Stimulated activated CD8-positive, alpha-beta memory T cell treated with anti-CD3 and anti-CD28 coated beads, Interleukin-15, amount 100 ng/mL, for 24 hours (primary cell): ENCODE data around the gene MRRF.
"Not testable (repeated sequence)": the region's sequence is repeated elsewhere in the genome, so short reads cannot be mapped to it uniquely, and the experiment has no call there.

Experiments
- DNase-seq: peaks from one replicate; pipeline ENCODE4 v3.0.0-alpha.2; 2020; ENCODE audit warnings: low read depth

Gene MRRF

DNA sequence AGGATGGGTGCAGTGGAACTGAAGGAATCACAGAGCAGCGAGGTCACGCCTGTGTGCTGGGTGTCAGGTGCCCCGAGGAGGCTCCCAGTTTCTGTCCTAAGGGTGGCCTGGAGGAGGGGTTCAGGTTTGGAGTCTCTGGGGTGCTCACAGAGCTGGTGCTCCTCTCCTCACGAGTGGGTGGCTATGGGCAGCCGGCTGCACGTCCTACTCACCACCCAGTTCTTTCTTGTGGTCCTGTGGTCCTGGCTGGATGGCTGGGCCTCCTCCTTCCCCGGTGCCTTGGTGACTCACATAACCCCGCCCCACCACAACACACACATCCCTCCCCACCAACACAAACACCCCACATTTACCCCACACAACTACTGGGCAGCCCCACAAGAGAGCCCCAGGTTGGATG is 96.2 kb downstream of the MRRF start:
- no peak for DNase-seq

DNA sequence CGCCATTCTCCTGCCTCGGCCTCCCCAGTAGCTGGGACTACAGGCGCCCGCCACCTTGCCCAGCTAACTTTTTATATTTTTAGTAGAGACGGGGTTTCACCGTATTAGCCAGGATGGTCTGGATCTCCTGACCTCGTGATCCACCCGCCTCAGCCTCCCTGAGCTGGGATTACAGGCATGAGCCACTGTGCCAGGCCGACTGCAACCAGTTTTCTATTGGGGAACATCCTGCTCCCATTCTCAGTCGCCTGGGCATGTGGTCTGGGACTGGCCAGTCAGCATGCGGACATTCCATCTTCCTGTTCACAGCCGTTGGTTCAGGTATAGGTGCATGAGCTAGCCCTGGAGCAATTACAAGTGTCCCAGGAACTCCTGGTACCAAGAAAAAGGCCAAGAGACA is 98.4 kb downstream of the MRRF start:
- not testable (repeated sequence) for DNase-seq

DNA sequence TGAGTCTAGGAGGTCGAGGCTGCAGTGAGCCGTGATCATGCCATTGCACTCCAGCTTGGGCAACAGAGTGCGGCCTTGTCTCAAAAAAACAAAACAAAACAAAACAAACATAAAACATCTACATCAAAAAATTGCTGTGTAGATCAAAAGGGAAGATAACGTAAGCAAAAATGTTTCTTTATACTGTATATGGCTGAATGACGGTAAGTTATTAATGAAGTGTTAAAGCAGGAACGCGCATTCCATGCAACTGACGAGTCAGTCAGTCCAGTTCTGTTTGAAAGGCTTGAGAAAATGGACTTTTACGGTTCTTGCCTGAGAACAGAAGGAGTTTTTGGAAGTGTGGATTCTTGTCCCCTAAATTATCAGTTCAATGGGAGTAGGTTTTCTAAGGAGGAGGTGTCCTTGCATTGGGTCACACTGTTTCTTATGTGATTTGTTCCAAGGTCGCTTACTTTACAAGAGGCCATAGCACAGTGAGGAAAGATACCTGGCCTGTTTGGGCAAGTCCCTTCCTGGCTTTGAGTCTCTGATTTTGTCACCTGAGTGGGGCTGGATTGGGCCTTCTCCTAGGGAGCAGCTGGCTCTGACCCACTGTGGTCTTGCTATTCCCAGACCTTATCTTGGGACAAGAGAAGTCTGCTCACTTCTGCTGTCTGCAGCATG is 99.6 kb downstream of the MRRF start:
- DNase-seq: no peak

GRCh38 chr9:122364783-122365150 is 100.1 kb downstream of the MRRF start:
- DNase-seq: no peak

- DNase-seq: no peak
Observed at GRCh38 chr9:122366074-122366660, 101.5 kb downstream of the MRRF start.

DNA sequence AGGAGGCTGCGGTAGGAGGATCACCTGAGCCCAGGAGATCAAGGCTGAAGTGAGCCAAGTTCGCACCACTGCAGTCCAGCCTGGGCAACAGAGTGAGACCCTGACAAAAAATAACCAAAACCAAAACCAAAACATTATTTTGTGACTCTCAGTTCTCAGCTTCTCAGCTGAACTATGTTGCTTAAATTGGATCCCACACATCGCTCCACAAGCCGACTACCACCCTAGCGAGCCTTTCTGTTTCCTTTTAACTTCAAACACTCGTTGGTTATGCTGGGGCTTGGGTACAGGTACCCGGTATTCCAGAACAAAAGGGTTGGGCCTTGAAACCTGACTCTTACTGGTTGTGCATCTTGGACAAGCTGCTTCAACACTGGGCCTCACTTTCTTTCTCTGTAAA is 102.4 kb downstream of the MRRF start:
- no peak for DNase-seq

- DNase-seq: no peak
Observed at GRCh38 chr9:122367774-122368460, 103.2 kb downstream of the MRRF start.

GRCh38 chr9:122368642-122369041 is 104.0 kb downstream of the MRRF start:
- DNase-seq: no peak

DNA sequence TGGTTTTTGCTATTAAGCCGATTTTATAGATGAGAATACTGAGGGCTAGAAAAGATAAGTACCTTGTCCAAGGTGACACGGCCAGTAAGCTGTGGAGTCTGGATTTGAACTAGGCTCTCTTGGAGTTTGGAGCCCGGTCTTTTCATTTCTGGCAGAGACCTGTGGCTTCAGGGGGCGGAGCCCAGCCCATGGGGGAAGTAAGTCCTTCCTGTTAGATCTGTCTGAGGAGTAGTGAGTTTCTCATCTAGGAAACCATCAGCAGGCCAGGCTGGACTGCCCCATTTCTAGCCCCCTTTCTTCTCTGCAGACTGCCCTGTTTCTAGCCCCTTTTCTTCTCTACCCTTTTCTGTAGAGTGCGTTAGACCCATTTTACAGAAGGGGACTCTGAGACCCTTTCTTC is 105.6 kb downstream of the MRRF start:
- DNase-seq: no peak

DNA sequence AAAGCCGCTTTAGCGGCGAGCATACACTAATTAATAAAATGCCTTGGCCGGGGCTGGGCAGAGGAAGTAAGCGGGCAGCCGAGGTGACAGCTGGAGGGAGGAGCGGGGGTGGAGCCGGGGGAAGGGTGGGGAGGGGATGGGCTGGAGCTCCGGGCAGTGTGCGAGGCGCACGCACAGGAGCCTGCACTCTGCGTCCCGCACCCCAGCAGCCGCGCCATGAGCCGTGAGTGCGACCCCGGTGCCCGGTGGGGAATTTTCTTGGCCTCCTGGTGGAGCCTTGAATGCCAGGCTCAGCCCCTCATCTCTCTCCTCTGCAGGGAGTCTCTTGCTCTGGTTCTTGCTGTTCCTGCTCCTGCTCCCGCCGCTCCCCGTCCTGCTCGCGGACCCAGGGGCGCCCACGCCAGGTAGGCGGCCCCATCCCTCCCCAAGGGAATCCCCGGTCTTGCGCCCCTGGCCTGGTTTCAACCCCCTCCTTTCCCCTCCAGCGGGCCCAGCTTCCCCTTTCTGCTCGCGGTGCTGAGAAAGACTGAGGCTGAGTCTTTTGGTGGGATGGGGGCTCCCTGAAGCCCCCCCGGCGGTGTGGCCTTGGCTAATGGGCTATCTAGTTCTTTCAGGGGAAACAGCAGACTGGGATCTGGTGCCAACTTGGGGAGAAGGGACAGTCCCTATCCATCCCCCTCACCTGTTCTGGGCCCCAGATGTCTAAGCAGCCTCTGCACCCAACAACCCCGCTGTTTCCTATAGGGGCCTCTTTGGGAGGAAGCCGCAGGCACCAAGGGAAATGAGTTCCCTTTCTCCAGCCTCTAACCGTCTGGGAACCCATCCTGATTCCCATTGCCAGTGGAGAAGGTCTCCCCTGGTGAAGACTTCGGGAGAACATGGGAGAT is 106.4 kb downstream of the MRRF start, which contains the start of gene PTGS1:
Gene PTGS1, plus strand, starts transcription at position 156 of the 887 bp plus-strand sequence. Its CDS starts 61 bp downstream, at position 217.
- DNase-seq: no peak

DNA sequence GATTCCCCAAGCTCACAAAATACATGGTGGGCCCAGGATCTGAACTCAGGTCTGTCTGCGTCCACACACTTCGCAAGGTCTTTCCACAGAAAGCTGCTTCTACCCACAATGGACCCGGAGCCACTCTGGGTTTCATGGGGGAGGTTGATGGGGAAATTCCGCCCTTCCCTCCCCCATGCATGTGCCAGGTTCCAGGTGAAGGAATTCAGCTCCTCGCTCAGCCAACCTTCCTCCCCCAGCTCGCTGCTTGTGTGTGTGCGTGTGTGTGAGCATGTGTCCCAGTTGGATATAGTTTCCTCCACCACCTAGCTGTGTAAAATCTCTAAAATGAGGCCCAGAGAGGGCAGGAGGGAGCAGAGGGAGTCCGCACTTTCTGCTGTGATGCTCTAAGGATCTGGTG is 107.2 kb downstream of the MRRF start:
- DNase-seq: no peak

- DNase-seq: no peak
Observed at GRCh38 chr9:122372856-122373845, 108.5 kb downstream of the MRRF start.

DNA sequence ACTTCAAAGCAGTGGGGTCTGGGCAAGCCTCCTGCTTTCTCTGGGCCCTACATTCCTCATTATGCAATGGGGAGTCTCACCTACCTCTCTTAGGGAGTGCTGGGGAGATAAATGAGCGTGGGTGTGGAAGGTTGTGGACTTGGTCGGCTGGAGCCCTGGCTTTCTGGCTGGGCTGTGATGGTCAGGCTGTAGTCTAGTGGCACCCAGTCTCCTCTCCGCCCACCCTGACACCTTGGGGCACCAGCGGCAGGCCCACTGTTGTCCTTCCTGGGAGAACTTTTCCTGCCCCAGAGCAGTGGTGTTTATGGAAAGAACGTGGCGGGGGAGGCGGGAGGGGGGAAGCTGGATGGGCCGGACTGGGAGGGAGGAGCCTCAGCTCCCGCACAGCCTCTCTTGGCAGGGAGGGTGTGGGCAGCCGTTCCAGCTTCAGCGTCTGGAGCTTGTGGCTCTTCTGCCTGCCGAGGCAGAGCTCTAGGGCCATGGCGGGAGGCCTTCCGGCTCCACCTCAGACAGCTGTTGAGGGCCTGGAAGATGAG is 110.3 kb downstream of the MRRF start:
- no peak for DNase-seq

DNA sequence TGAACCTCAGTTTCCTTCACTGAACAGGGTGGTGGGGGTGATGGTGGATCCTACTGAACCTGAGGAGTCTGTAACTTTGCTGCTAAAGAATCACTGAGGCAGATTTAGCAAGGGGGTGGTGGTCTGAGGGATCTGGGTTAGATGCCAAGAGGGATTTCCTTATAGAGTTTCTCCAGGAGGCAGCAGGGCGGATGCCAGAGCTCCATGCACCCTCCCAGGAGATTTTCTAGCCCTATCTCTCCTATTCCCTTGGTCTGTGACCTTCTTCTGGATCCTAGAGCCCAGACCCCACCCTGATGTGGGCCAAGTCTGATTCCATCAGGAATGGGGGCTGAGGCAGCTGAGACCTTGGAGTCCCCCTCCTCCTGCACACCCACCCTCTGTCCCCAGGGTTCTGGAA is 112.1 kb downstream of the MRRF start:
- no peak for DNase-seq

- DNase-seq: no peak
Observed at GRCh38 chr9:122377241-122378164, 112.8 kb downstream of the MRRF start.

DNA sequence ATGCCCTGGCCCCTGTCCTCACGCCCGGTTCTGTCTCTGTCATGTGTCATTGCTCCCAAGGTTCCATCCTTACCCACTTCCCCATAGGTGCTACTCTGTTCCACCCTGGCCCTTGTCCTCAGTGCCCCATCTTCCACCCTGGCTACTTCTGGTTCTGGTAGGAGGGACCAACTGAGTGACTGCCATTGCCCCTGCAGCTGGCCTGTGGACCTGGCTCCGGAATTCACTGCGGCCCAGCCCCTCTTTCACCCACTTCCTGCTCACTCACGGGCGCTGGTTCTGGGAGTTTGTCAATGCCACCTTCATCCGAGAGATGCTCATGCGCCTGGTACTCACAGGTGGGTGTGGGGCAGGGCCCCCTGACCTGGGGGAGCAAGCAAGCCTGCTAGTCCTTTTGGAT is 113.6 kb downstream of the MRRF start:
- no peak for DNase-seq

- DNase-seq: no peak
Observed at GRCh38 chr9:122379340-122379739, 114.7 kb downstream of the MRRF start.

DNA sequence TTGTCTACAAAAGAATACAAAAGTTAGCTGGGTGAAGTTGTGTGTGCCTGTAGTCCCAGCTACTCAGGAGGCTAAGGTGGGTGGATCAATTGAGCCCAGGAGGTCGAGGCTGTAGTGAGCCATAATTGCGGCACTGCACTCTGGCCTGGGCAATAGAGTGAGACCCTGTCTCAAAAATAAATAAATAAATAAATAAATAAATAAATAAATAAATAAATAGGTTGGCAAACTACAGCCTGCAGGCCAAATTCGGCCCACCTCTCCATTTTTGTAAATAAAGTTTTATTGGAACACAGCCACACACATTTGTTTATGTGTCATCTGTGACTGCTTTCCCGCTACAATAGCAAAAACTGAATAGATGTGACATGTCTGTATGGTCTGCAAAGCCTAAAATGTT is 115.6 kb downstream of the MRRF start:
- DNase-seq: no peak
